Suprapubic skin (tissue), 4 donors: Measurements from ENCODE around the gene ZNF776.

Experiments used
- CTCF ChIP-seq, 2 donors: fragments of 200-600 bp in 1 of 2; fragments of 450-650 bp in 1 of 2; sonication (generic) in 1 of 2; IDR thresholded peaks; one replicate each; pipeline ENCODE4 v1.5.1; 2016 to 2019; ENCODE audit warnings: antibody characterized with exemption in 2 of 2, mild to moderate bottlenecking in 1 of 2, moderate library complexity in 1 of 2
- EP300 ChIP-seq: sonication (generic); formaldehyde crosslinking; IDR thresholded peaks from one replicate; pipeline ENCODE4 v1.6.1; 2017; ENCODE audit warnings: antibody characterized with exemption
- POLR2A ChIP-seq, 2 donors: fragments of 450-650 bp; IDR thresholded peaks; one replicate each; pipeline ENCODE4 v1.6.1; 2017; ENCODE audit warnings: antibody characterized with exemption in 2 of 2, mild to moderate bottlenecking in 2 of 2, moderate library complexity in 2 of 2
- POLR2AphosphoS5 ChIP-seq, 3 donors: sonication (generic); formaldehyde crosslinking; IDR thresholded peaks; one replicate each; pipeline ENCODE4 v1.6.1; 2017; ENCODE audit warnings: antibody characterized with exemption in 3 of 3

- no peak for TF ChIP-seq CTCF (IDR thresholded peaks at IDR 0.05)
- no peak for TF ChIP-seq POLR2A (IDR thresholded peaks at IDR 0.05)
- no peak for TF ChIP-seq POLR2AphosphoS5 (IDR thresholded peaks at IDR 0.05)
- TF ChIP-seq EP300 = no peak
Observed at GRCh38 chr19:57748029-57748428, 1.4 kb downstream of the ZNF776 start.
